ENCODE measurements around the gene SHB. TPM values are rescaled to one million over a fixed set of nuclear protein-coding genes. Genes with fewer than 3 reads are reported as not detected.

Gene SHB
- total and polyA plus RNA-seq, 7 donors: 4.0 to 30.7 (median 8.6) TPM

DNA sequence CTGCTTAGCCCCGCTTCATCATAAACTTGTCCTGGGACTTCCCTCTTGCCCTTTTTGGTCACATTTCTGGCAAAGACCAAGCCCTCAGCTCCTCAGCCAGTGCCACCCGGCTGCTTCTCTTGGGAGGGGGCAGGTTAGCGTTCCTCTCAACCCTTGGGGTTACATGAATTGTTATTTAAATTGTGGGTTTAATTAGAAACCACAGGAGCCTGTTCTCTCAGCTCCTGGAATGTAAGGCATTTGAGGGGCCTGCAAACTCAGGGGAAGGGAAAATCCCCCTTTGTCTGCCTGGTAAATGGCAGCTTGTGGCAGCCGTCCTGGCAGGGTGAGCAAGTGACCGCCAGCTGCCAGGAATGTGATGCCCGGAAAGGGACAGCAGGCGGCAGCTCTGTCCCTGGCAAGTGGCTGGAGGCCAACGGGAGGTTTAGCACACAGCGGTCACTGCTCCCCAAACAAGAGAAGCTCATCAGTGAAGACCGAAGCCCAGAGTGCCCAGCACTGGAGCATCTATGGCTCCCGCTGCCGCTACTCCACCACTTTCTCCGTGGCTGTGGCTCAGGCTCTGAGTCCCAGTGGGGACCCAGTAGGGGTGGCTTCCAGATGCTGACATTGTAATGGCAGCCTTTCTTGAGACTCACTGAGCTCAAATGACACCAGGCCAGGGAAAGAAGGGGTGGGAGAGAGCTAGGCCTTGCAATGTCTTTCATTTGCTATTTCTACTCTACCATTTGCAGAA lies 51.7 kb downstream of the SHB start:
- H3K27me3 ChIP-seq (ENCODE audit: insufficient read depth in 3 of 3, low read length in 2 of 3): no peaks in the 10 kb centered on the region
- no peaks in the 10 kb centered on the region for H3K9me3 ChIP-seq
- peak overlapping the region; percentile 8 for H3K4me3 ChIP-seq
- peak; percentile 73 to 85 for DNase-seq
- H3K4me1 ChIP-seq: peaks cover 46% of the 10 kb centered on the region
- peak overlapping the region; percentile 74 for H3K27ac ChIP-seq
- intact Hi-C loops (cut with DNase I): loop anchor here (5.0 to 10.0 kb wide), 6 partner anchors 35 to 147 kb away; partner anchors contain the start of gene SHB (in 1 of the 2)
- ATAC-seq: peak; percentile 92 to 99 (median 94)
- 22 to 49% (median 29%) methylated on average over 13 of the region's 13 CpGs for WGBS, 3 donors
- TF ChIP-seq, protein P1, sequence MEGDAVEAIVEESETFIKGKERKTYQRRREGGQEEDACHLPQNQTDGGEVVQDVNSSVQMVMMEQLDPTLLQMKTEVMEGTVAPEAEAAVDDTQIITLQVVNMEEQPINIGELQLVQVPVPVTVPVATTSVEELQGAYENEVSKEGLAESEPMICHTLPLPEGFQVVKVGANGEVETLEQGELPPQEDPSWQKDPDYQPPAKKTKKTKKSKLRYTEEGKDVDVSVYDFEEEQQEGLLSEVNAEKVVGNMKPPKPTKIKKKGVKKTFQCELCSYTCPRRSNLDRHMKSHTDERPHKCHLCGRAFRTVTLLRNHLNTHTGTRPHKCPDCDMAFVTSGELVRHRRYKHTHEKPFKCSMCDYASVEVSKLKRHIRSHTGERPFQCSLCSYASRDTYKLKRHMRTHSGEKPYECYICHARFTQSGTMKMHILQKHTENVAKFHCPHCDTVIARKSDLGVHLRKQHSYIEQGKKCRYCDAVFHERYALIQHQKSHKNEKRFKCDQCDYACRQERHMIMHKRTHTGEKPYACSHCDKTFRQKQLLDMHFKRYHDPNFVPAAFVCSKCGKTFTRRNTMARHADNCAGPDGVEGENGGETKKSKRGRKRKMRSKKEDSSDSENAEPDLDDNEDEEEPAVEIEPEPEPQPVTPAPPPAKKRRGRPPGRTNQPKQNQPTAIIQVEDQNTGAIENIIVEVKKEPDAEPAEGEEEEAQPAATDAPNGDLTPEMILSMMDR (IDR thresholded peaks at IDR 0.05): peak; percentile 58
- H3K36me3 ChIP-seq (ENCODE audit: insufficient read depth in 1 of 2, low read depth in 1 of 2): peaks cover 0 to 9% of the 10 kb centered on the region in 2 donors

DNA sequence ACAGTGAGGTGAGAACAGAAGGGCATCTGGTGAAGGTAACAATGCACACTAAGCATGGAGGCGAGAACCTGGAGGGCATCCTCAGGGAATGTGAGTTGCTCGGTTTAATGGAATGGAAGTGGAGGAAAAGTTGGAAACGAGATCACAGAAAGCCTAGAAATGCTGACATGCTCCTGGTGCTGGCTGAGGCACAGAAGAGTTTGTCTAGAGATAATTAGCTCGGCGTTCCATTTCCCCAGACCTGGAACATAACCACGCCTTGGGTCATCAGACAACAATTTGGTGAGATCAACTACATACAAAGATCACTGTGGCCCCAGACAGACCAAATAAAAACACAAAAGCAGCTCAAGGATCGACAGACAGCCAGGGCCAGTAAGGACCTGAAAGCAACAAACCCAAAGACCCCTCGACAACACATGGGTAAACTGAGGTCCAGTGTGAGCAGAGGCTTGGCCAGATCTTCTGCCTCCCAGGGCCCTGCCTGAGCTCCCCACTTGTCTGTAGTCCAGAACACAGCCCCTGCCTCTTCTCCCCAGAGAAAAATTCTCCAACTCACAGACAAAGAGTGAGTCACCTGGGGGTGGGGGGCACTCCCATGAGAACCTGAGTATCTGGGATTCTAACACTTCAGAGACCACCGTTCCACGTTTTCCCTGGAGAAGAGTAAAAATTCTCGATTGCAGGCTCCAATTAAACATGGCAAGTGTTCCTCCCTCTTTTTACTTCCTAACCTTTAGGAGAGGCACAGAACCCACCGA lies 52.5 kb downstream of the SHB start:
- intact Hi-C loops (cut with DNase I): loop anchor here (5.0 to 10.0 kb wide), 6 partner anchors 36 to 148 kb away; partner anchors contain the start of gene SHB (in 1 of the 2)

DNA sequence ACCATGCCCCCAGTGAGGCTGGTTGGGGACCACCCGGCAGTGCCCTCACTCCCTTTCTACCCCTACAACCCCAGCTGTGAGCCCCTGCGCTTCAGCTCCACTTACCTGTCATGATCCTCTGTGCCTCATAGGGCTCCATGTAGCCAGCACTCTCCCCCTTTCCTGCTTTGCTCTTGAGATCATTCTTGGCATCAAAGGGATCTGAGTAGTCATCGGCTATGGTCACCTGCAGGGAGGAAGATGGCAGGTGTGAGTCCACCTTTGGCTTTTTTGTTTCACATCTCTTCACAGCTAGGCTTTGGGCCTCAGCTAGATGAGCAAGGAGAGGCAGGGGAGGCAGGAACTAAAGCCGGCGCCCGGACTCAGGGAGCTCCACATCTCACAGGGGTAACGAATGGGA lies 53.1 kb downstream of the SHB start:
- DNase-seq (no peak), ATAC-seq (no peak)
- H3K27ac ChIP-seq: peak overlapping the region; percentile 74
- intact Hi-C loops (cut with DNase I): loop anchor here (5.0 to 10.0 kb wide), 6 partner anchors 36 to 149 kb away; partner anchors contain the start of gene SHB (in 1 of the 2)
- WGBS, 3 donors: 86 to 98% (median 87%) methylated on average over 7 of the region's 7 CpGs
- H3K4me3 ChIP-seq: no peak overlapping the region
- no peaks in the 10 kb centered on the region for H3K9me3 ChIP-seq
- H3K27me3 ChIP-seq (ENCODE audit: insufficient read depth in 3 of 3, low read length in 2 of 3): no peaks in the 10 kb centered on the region
- TF ChIP-seq, protein P1 (IDR thresholded peaks at IDR 0.05): no peak
- H3K4me1 ChIP-seq: peaks cover 46% of the 10 kb centered on the region
- H3K36me3 ChIP-seq (ENCODE audit: insufficient read depth in 1 of 2, low read depth in 1 of 2): peaks cover 0 to 9% of the 10 kb centered on the region in 2 donors

More for the DNA sequence above, 52.5 kb downstream of the SHB start:
- no peak for DNase-seq
- WGBS, 3 donors: 34 to 56% (median 44%) methylated on average over 12 of the region's 12 CpGs
- Histone ChIP-seq H3K27ac (peak overlapping the region; percentile 74), H3K4me1 (peaks cover 46% of the 10 kb centered on the region), H3K36me3 (ENCODE audit: insufficient read depth in 1 of 2, low read depth in 1 of 2) (peaks cover 0 to 9% of the 10 kb centered on the region in 2 donors), H3K4me3 (peak overlapping the region; percentile 8), H3K27me3 (ENCODE audit: insufficient read depth in 3 of 3, low read length in 2 of 3) (no peaks in the 10 kb centered on the region), H3K9me3 (no peaks in the 10 kb centered on the region)
- TF ChIP-seq, protein P1 (IDR thresholded peaks at IDR 0.05): no peak
- peak; percentile 38 to 72 (median 52) for ATAC-seq

DNA sequence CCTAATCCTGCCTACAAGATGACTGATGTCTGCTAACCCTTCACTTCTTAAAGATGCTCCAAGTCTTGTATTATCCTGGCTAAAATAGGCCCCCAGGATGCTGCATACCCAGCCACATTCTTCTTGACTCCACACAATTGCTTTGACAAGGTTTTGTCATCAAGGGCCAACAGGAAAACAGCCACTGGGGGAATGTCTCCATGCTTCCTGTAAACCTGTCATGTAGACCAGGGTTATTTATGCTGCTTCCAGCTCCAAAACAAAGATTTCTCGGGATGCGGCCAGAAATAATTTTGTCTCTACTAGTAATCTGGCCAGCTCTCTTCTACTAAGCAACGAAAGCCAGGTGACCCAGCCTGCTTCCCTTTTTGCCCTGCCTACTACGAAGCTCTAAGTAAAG lies 53.8 kb downstream of the SHB start:
- no peaks in the 10 kb centered on the region for H3K27me3 ChIP-seq (ENCODE audit: insufficient read depth in 3 of 3, low read length in 2 of 3)
- 48 to 62% (median 56%) methylated on average over 4 of the region's 4 CpGs for WGBS, 3 donors
- peaks cover 0 to 9% of the 10 kb centered on the region in 2 donors for H3K36me3 ChIP-seq (ENCODE audit: insufficient read depth in 1 of 2, low read depth in 1 of 2)
- no peak overlapping the region for H3K27ac ChIP-seq
- no peak overlapping the region for H3K4me3 ChIP-seq
- DNase-seq: no peak
- TF ChIP-seq, protein P1 (IDR thresholded peaks at IDR 0.05): no peak
- H3K4me1 ChIP-seq: peaks cover 40% of the 10 kb centered on the region
- ATAC-seq: no peak
- intact Hi-C loops (cut with DNase I): loop anchor here (5.0 to 10.0 kb wide), 6 partner anchors 37 to 150 kb away; partner anchors contain the start of gene SHB (in 1 of the 2)
- H3K9me3 ChIP-seq: no peaks in the 10 kb centered on the region

Data from psoas muscle (tissue), 8 donors.